Fibroblast of skin of left biceps (primary cell): ENCODE data around the gene PTPN4.
A peak's percentile ranks its signal among the peaks of the same experiment; 100 is the strongest.
"Not testable (repeated sequence)": the region's sequence is repeated elsewhere in the genome, so short reads cannot be mapped to it uniquely, and the experiment has no call there.

Experiments used
- DNase-seq, 2 experiments: peaks; one replicate each; pipeline ENCODE4 v3.0.0-alpha.2; 2013; ENCODE audit warnings: low read depth in 2 of 2

Gene PTPN4

GRCh38 chr2:119941981-119942513, 182.3 kb downstream of the PTPN4 start:
- DNase-seq, result no peak

GRCh38 chr2:119943058-119943457, 183.3 kb downstream of the PTPN4 start:
- no peak for DNase-seq

GRCh38 chr2:119947535-119947934, 187.8 kb downstream of the PTPN4 start:
- DNase-seq, result no peak

GRCh38 chr2:119950966-119951365, 191.2 kb downstream of the PTPN4 start:
- no peak for DNase-seq

GRCh38 chr2:119958670-119959268, 199.0 kb downstream of the PTPN4 start:
- no peak for DNase-seq

- DNase-seq, result peak; percentile 73
These were observed 201.1 kb downstream of the PTPN4 start for GRCh38 chr2:119960821-119961220.

GRCh38 chr2:119981896-119982295, 222.2 kb downstream of the PTPN4 start:
- no peak for DNase-seq

GRCh38 chr2:119982506-119982905, 222.8 kb downstream of the PTPN4 start:
- no peak for DNase-seq

GRCh38 chr2:119983108-119983507, 223.4 kb downstream of the PTPN4 start:
- no peak for DNase-seq

GRCh38 chr2:119996148-119996547, 236.4 kb downstream of the PTPN4 start:
- DNase-seq, result no peak

- not testable (repeated sequence) for DNase-seq
These were observed 237.5 kb downstream of the PTPN4 start for GRCh38 chr2:119996896-119997891.

GRCh38 chr2:120001471-120001870, 241.7 kb downstream of the PTPN4 start:
- no peak for DNase-seq

- no peak for DNase-seq
These were observed 244.5 kb downstream of the PTPN4 start for GRCh38 chr2:120004254-120004653.

- no peak for DNase-seq
These were observed 246.3 kb downstream of the PTPN4 start for GRCh38 chr2:120005834-120006521.

GRCh38 chr2:120007851-120008250, 248.1 kb downstream of the PTPN4 start:
- DNase-seq, result no peak

- no peak for DNase-seq
These were observed 252.6 kb downstream of the PTPN4 start for GRCh38 chr2:120012363-120012762.

GRCh38 chr2:120012771-120013596, 253.3 kb downstream of the PTPN4 start, which contains the start of gene EPB41L5:
TSS of gene EPB41L5 (plus strand) at chr2:120013077. CDS start at chr2:120019085, 6,008 bp downstream.
- peak; percentile 83 to 85 for DNase-seq

GRCh38 chr2:120013597-120014223, 254.0 kb downstream of the PTPN4 start:
- DNase-seq, result no peak

- no peak for DNase-seq
These were observed 254.7 kb downstream of the PTPN4 start for GRCh38 chr2:120014226-120014980.

GRCh38 chr2:120016800-120017199, 257.1 kb downstream of the PTPN4 start:
- DNase-seq, result no peak
